Psoas muscle (tissue), 8 donors: Measurements from ENCODE around the gene KIF13A. TPM values are rescaled to one million over a fixed set of nuclear protein-coding genes. Genes with fewer than 3 reads are reported as not detected.

Source experiments
- ATAC-seq, 4 donors: fragments of 200-7000 bp; cut with Tn5 transposase; one replicate each; pipeline ENCODE4 v1.9.1; 2020; ENCODE audit warnings: moderate library complexity in 3 of 4, mild to moderate bottlenecking in 2 of 4
- DNase-seq, 2 donors: peaks; one replicate each; pipeline ENCODE4 v3.0.0-alpha.2; 2020
- H3K27ac ChIP-seq: fragments of 200-600 bp; one replicate; pipeline ENCODE4 v1.8.0; 2022
- H3K27me3 ChIP-seq, 3 donors: fragments of 200-600 bp in 1 of 3; one replicate each; pipeline versions ENCODE4 v1.6.1 to v1.8.0; 2013 to 2022; ENCODE audit warnings: low read length in 2 of 3, mild to moderate bottlenecking in 2 of 3, moderate library complexity in 1 of 3; ENCODE audit not compliant: insufficient read depth in 3 of 3
- H3K36me3 ChIP-seq, 2 donors: fragments of 200-600 bp in 1 of 2; one replicate each; pipeline versions ENCODE4 v1.6.1 to v1.8.0; 2013 to 2022; ENCODE audit warnings: low read depth in 1 of 2, mild to moderate bottlenecking in 1 of 2, moderate library complexity in 1 of 2; ENCODE audit not compliant: insufficient read depth in 1 of 2
- H3K4me1 ChIP-seq: fragments of 200-600 bp; one replicate; pipeline ENCODE4 v1.8.0; 2022
- H3K4me3 ChIP-seq: fragments of 200-600 bp; one replicate; pipeline ENCODE4 v1.8.0; 2022; ENCODE audit warnings: mild to moderate bottlenecking
- H3K9me3 ChIP-seq: fragments of 200-600 bp; one replicate; pipeline ENCODE4 v1.8.0; 2022
- CTCF ChIP-seq: fragments of 200-600 bp; IDR thresholded peaks from one replicate; pipeline ENCODE4 v1.8.0; 2022; ENCODE audit warnings: antibody characterized with exemption
- WGBS, 3 donors: extraction: QIAGEN DNeasy Blood & Tissue Kit; methylation state at CpG; one replicate each; pipeline versions ENCODE4 v1.1.6 to v1.1.7; 2013; 5-methylcytosine and 5-hydroxymethylcytosine counted together
- intact Hi-C, 2 donors: fragments of 100-400 bp; cut with DNase I; formaldehyde crosslinking; loops; one replicate each; pipeline versions ENCODE4 v1.11.0 to v1.14.2; 2022
- polyA plus RNA-seq, 3 donors: library from polyadenylated mRNA; stranded (reverse); fragments of 200-250 nt; gene quantifications; one replicate each; pipeline ENCODE4 v1.2.3, GENCODE V29; 2013
- total RNA-seq, 4 donors: library from RNA; stranded (reverse); fragmentation: NEBNext Ultra II Directional in 2 of 4; extraction: Animal tissue kit (Norgen Biotek cat#: 25700) in 2 of 4; gene quantifications; one replicate each; pipeline versions ENCODE4 v1.2.1 to v1.2.4, GENCODE V29; 2021 to 2023
- donor health status: healthy with polysubstance abuse.
- donor health status: DM: no; HTN: no; CAD: no; lungs with moderate emphysema.
- donor health status: Bipolar disorder and iron deficiency.
- donor health status: healthy.
- donor health status: DM: yes; HTN: yes; CAD: no.
- donor health status: DM: no; HTN: no; CAD: no.
- donor health status: DM: no; HTN: no; CAD: no.
- donor health status: DM: yes; HTN: yes; CAD: no.

KIF13A gene
- total and polyA plus RNA-seq, 7 donors, result 17.0 to 80.2 (median 70.4) TPM

GRCh38 chr6:17994019-17994418 lies 6.6 kb upstream of the KIF13A start:
- DNase-seq (no peak), ATAC-seq (no peak)
- Histone ChIP-seq H3K27ac (no peak overlapping the region), H3K9me3 (no peaks in the 10 kb centered on the region), H3K4me1 (no peaks in the 10 kb centered on the region), H3K4me3 (no peak overlapping the region), H3K36me3 (no peaks in the 10 kb centered on the region), H3K27me3 (no peaks in the 10 kb centered on the region)
- 89 to 96% (median 90%) methylated on average over 2 of the region's 2 CpGs for WGBS, 3 donors
- TF ChIP-seq CTCF, result no peak
- intact Hi-C loops, result no loop called here

- intact Hi-C loops, result loop anchor here (5.0 to 10.0 kb wide), 7 partner anchors 56 to 281 kb away; partner anchors contain the start of genes NHLRC1 (in 1 of the 2) and NUP153 (in 1 of the 2)
- WGBS, 3 donors, result 16 to 23% (median 22%) methylated on average over 20 of the region's 20 CpGs
- no peak for TF ChIP-seq CTCF
- no peak for DNase-seq
- Histone ChIP-seq H3K4me1 (peaks cover 15% of the 10 kb centered on the region), H3K27me3 (no peaks in the 10 kb centered on the region), H3K4me3 (peak overlapping the region; percentile 87), H3K36me3 (no peaks in the 10 kb centered on the region), H3K27ac (peak overlapping the region; percentile 97), H3K9me3 (no peaks in the 10 kb centered on the region)
- ATAC-seq, result peak in 3 of 4 donors; percentile 22 to 29 (median 27)
These were observed 1.0 kb upstream of the KIF13A start for GRCh38 chr6:17988422-17988944.

GRCh38 chr6:17987697-17988421 lies 424 bp upstream of the KIF13A start:
- Histone ChIP-seq H3K9me3 (no peaks in the 10 kb centered on the region), H3K4me1 (peaks cover 15% of the 10 kb centered on the region), H3K27me3 (no peaks in the 10 kb centered on the region), H3K36me3 (no peaks in the 10 kb centered on the region), H3K4me3 (peak overlapping the region; percentile 87), H3K27ac (peak overlapping the region; percentile 97)
- 0 to 1% (median 0%) methylated on average over 25 to 71 of the region's 78 CpGs for WGBS, 3 donors
- intact Hi-C loops, result loop anchor here (2.0 to 10.0 kb wide), 8 partner anchors 56 to 281 kb away; partner anchors contain the start of genes NHLRC1 (in 2 of the 2) and NUP153 (in 1 of the 2)
- DNase-seq, result peak; percentile 75 to 89
- ATAC-seq, result peak; percentile 76 to 85 (median 80)
- peak; percentile 36 for TF ChIP-seq CTCF

- Histone ChIP-seq H3K9me3 (no peaks in the 10 kb centered on the region), H3K4me3 (peak overlapping the region; percentile 85), H3K27ac (peak overlapping the region; percentile 91), H3K27me3 (no peaks in the 10 kb centered on the region), H3K4me1 (peaks cover 16% of the 10 kb centered on the region), H3K36me3 (no peaks in the 10 kb centered on the region)
- TF ChIP-seq CTCF, result no peak
- peak; percentile 53 to 78 for DNase-seq
- intact Hi-C loops, result loop anchor here (2.0 to 10.0 kb wide), 8 partner anchors 55 to 280 kb away; partner anchors contain the start of genes NHLRC1 (in 2 of the 2) and NUP153 (in 1 of the 2)
- ATAC-seq, result peak; percentile 50 to 68 (median 64)
- WGBS, 3 donors, result 0 to 1% (median 0%) methylated on average over 38 to 65 of the region's 65 CpGs
These were observed 584 bp downstream of the KIF13A start for GRCh38 chr6:17986656-17987446.
